H7 (cell line): Measurements from ENCODE around the gene MAN1B1. TPM values are rescaled to one million over a fixed set of nuclear protein-coding genes. Genes with fewer than 3 reads are reported as not detected.
A peak's percentile ranks its signal among the peaks of the same experiment; 100 is the strongest.
"Not testable (repeated sequence)": the region's sequence is repeated elsewhere in the genome, so short reads cannot be mapped to it uniquely, and the experiment has no call there.

Source experiments
- DNase-seq: peaks from one replicate; pipeline ENCODE4 v3.0.0; 2012
- H3K27me3 ChIP-seq: 2 replicates; pipeline ENCODE4 v1.6.0; 2011; ENCODE audit warnings: mild to moderate bottlenecking, low read length; ENCODE audit not compliant: control insufficient read depth, insufficient read depth
- H3K36me3 ChIP-seq: replicated peaks from 2 replicates; pipeline ENCODE4 v1.5.1; 2011; ENCODE audit warnings: low read length; ENCODE audit not compliant: control insufficient read depth, insufficient read depth
- H3K4me3 ChIP-seq: 2 replicates; pipeline ENCODE4 v1.5.1; 2011; ENCODE audit warnings: low read depth, mild to moderate bottlenecking, control low read depth, low read length, moderate library complexity; ENCODE audit not compliant: insufficient read depth
- total RNA-seq: library from RNA; depleted of rRNA; stranded (reverse); fragments of >200 nt; shearing (Covaris generic); gene quantifications from 2 replicates; pipeline ENCODE4 v1.2.3, GENCODE V29; 2014

Gene MAN1B1
- total RNA-seq, 1 experiment from 2014 or later = 70.9 TPM

DNA sequence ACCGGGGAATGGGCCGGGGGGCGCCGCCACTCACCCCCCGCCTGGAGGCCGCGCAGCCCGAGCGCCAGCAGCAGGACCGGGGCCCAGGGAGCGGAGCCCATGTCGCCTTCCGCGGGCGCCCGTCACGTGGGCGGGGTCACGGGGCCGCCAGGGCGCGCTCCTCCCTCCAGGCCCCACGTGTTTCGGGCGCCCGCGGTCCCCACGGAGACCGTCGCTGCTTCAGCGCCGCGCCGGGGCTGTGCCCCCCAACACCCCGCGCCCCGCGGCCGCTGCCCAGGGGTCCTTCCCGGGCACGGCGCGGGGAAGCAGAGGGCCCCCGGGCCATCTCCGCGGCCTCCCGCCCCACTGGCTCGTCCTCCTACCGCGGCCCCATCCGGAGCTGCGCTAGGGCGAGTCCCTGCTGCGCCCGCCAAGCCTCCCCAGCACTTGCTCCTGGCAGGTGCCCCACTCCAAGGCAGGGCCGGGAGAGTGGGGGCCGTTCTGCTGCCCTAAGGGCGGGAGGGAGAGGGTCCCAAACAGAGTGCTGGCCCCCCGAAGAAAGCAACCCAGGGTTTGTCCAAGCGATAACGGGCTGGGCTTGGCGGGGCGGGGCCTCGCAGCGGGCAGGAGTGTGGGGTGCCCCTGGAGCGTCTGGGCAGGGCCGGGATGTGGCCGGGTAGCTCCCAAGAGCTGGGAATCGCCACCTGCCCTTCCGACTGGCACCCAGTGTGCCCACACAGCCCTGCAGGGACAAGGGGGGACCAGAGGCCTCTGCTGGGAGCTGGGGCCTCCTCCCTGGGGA is 28.0 kb downstream of the MAN1B1 start, which contains the start of gene DPP7:
Gene DPP7 (minus strand): TSS at position 121 of the 781 bp plus-strand sequence. CDS start 20 bp downstream, at position 101.
- Histone ChIP-seq H3K36me3 (no peaks in the 10 kb centered on the region), H3K4me3 (peak within 1 kb of the TSS; percentile 40), H3K27me3 (peaks cover 26% of the 10 kb centered on the region)
- peak; percentile 92 for DNase-seq

DNA sequence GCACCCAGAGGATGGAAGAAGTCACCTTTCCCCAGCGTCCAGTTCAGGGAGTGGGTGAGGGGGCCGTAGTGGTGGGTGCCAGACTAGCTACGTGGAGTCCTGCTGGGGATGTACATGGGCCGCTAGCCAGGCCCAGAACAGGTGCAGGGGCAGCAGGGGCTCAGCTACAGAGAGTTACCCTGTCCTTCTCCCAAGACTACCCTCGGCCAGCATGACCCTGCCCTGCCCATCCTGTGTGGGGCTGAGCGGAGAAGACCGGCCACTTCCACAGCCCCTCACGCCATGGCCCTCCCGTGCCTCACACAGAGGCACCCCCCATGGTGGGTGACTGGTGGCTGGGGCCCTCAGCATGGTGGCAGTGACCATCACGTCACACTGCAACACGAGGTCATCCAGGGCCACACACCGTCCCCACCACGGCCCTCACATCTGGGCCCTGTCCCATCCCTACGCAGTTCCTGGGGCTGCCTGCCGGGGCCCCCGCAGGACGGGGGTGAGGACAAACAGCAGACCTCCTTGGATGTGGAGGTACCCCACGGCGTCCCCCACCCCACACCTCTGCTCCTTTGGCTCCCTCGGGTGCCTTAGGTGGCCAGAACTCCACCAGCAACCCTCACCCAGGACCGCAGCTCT is 28.7 kb downstream of the MAN1B1 start:
- Histone ChIP-seq H3K36me3 (no peaks in the 10 kb centered on the region), H3K4me3 (no peak overlapping the region), H3K27me3 (peaks cover 26% of the 10 kb centered on the region)
- peak; percentile 80 for DNase-seq

DNA sequence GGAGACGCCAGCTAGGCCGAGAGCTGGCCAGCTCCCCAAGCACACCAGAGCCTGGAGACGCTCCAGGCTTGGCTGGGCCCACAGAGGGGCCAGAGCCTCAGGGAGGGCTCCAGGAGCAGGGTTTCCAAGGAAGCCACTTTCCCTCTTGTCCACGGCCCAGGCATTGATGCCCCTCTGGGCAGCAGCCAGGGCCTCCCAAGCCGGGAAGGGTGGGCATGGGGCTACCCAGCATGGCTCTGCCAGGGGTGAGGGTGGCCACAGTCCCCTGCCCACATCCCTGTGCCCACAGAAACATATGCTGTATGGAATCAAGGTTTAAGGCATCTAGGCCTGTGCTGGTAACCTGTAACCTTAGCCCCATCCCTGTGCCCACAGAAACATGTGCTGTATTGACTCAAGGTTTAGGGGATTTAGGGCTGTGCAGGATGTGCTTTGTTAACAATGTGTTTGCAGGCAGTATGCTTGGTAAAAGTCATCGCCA is 29.3 kb downstream of the MAN1B1 start:
- H3K36me3 ChIP-seq = no peaks in the 10 kb centered on the region
- DNase-seq = no peak
- H3K4me3 ChIP-seq = no peak overlapping the region
- peaks cover 26% of the 10 kb centered on the region for H3K27me3 ChIP-seq

DNA sequence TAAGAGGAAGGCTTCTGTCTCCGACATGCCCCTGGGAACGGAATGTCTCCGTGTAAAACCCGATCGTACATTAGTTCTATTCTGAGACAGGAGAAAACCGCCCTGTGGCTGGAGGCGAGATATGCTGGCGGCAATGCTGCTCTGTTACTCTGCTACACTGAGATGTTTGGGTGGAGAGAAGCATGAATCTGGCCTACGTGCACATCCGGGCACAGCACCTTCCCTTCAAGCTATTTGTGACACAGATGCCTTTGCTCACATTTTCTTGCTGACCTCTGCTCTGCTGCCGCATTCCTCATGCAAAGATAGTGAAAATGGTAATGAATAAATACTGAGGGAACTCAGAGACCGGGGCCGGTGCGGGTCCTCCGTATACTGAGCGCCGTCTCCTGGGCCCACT is 29.9 kb downstream of the MAN1B1 start:
- Histone ChIP-seq H3K27me3 (peaks cover 26% of the 10 kb centered on the region), H3K4me3 (no peak overlapping the region), H3K36me3 (no peaks in the 10 kb centered on the region)
- DNase-seq = no peak

DNA sequence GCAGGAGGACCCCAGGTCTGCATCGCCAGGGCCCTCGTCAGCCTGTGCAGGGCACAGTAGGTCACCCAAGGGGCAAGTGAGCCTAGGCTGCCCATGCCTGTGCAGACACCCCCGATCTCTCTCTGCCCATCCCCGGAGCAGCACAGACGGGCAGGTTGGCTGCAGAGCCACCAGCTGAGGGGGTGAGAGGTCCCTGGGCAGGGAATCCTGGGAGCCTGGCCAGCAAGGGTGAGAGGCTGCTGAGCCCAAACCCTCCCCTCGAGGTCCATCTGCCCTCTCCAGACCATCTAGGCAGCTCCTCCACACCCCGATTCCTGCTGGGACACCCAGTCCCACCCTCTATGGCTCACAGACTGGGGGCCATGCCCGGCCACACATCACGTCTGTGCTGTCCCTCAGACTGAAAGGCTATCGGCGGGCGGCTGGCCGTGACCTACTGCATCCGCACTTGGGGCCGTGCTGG is 30.5 kb downstream of the MAN1B1 start:
- Histone ChIP-seq H3K27me3 (peaks cover 26% of the 10 kb centered on the region), H3K36me3 (no peaks in the 10 kb centered on the region)

DNA sequence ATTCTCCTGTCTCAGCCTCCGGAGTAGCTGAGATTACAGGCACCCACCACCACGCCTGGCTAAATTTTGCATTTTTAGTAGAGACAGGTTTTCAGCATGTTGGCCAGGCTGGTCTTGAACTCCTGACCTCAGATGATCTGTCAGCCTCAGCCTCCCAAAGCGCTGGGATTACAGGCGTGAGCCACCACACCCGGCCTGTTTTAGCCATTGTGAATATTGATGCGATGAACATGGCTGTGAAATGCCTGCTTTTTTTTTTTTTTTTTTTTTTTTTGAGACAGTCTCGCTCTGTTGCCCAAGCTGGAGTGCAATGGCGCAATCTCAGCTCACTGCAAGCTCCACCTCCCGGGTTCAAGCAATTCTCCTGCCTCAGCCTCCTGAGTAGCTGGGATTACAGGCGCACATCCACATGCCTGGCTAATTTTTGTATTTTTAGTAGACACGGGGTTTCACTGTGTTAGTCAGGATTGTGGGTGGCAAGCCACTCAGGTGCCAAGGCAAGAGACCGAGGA is 31.4 kb downstream of the MAN1B1 start:
- not testable (repeated sequence) for DNase-seq

More for the DNA sequence above, 30.5 kb downstream of the MAN1B1 start:
- peak; percentile 44 for DNase-seq
- H3K4me3 ChIP-seq = no peak overlapping the region

DNA sequence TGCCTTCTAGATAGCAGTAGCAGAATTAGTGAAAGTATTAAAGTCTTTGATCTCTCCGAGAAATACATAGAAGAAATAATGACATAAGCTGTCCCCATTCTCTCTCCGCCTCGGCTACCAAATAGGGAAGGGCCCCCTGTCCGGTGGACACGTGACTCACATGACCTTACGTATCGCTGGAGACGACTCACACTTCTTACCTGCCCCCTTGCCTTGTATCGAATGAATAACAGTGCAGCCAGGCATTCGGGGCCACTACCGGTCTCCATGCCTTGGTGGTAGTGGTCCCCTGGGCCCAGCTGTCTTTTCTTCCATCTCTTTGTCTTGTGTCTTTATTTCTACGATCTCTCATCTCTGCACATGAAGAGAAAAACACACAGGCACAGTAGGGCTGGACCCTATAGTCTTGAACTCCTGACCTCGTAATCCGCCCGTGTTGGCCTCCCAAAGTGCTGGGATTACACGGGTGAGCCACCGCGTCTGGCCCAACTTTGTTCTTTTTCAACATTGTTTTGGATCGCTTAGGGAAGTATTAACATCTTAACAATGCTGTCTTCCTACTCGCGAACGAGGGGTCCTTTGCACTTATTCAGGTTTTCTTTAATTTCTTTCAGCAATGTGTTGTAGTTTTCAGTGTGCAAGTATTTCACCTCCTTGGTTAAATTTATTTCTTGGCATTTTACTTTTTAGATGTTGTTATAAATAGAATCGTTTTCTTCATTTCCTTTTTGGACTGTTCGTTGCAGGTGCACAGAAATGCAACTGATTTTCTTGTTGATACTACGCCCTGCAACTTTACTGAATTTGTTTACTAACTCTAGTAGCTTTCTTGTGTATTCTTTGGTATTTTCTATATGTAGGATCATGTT is 35.4 kb downstream of the MAN1B1 start:
- not testable (repeated sequence) for H3K4me3 ChIP-seq, DNase-seq, H3K36me3 ChIP-seq, H3K27me3 ChIP-seq

More for the DNA sequence above, 31.4 kb downstream of the MAN1B1 start:
- not testable (repeated sequence) for H3K36me3 ChIP-seq, H3K4me3 ChIP-seq
- peaks cover 24% of the 10 kb centered on the region for H3K27me3 ChIP-seq

DNA sequence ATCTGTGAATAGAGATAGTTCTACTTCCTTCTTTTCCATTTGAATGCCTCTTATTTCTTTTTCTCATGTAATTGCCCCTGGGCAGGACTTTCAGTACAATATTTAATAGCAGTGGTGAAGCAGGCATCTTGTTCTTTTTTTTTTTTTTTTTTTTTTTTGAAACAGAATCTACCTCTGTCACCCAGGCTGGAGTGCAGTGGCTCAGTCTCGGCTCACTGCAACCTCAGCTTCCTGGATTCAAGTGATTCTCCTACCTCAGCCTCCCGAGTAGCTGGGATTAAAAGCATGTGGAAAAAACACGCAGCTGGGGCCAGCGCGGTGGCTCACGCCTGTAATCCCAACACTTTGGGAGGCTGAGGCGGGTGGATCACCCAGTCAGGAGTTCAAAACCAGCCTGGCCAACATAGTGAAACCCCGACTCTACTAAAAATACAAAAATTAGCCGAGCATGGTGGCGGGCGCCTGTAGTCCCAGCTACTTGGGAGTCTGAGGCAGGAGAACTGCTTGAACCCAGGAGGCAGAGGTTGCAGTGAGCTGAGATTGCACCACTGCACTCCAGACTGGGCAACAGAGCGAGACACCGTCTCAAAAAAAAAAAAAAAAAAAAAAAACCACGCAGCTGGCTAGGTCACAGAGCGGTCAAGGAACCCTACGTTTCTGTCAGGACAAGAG is 36.1 kb downstream of the MAN1B1 start:
- H3K27me3 ChIP-seq, H3K4me3 ChIP-seq, H3K36me3 ChIP-seq, DNase-seq: not testable (repeated sequence)

DNA sequence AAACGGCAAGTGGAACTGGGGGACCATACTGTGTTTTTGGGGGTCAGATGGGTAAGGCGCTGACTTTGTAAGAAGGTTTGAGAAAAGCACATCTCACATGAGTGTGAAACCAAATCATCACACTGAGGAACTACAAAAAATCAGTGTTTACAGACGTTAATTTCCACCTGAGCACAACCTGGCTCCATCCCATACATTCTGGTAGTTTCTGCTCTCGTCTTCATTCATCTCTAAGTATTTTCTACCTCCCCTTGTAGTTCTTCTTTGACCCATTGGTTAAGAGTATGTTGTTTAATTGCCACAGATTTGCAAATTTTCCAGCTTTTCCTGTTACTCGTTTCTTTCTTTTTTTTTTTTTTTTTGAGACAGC is 36.7 kb downstream of the MAN1B1 start:
- Histone ChIP-seq H3K4me3 (no peak overlapping the region), H3K27me3 (no peaks in the 10 kb centered on the region), H3K36me3 (no peaks in the 10 kb centered on the region)
- DNase-seq = no peak

DNA sequence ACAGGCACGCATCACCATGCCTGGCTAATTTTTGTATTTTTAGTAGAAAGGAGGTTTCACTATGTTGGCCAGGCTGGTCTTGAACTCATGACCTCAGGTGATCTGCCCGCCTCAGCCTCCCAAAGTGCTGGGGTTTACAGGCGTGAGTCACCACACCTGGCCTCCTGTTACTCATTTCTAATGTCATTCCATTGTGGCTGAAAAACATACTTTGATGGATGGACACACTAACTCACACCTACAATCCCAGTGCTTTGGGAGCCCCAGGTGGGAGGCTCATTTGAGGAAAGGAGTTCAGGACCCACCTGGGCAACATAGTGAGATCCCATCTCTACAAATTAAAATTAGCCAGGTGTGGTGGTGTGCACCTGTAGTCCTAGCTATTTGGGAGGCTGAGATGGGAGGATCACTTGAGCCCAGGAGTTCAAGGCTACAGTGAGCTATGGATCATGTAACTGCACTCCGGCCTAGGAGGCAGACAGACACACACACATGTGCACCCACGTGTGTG is 37.2 kb downstream of the MAN1B1 start:
- not testable (repeated sequence) for H3K27me3 ChIP-seq, H3K36me3 ChIP-seq, H3K4me3 ChIP-seq, DNase-seq

DNA sequence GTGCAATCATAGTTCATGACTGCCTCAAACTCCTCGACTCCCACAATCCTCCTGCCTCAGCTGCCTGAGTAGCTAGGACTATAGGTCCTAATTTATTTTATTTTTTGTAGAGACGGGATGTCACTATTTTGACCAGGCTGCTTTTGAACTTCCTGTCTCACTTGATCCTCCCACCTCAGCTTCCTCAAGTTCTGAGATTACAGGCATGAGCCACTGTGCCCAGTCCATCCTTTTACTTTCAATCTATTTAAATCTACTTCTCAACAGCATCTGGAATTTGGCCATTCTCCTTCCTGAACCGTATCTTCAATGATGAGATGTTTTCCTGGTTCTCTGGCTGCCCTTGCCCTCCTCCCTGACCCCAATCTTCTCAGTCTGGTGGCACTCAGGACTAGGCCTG is 40.0 kb downstream of the MAN1B1 start:
- no peaks in the 10 kb centered on the region for H3K36me3 ChIP-seq
- H3K4me3 ChIP-seq = no peak overlapping the region
- DNase-seq = no peak

DNA sequence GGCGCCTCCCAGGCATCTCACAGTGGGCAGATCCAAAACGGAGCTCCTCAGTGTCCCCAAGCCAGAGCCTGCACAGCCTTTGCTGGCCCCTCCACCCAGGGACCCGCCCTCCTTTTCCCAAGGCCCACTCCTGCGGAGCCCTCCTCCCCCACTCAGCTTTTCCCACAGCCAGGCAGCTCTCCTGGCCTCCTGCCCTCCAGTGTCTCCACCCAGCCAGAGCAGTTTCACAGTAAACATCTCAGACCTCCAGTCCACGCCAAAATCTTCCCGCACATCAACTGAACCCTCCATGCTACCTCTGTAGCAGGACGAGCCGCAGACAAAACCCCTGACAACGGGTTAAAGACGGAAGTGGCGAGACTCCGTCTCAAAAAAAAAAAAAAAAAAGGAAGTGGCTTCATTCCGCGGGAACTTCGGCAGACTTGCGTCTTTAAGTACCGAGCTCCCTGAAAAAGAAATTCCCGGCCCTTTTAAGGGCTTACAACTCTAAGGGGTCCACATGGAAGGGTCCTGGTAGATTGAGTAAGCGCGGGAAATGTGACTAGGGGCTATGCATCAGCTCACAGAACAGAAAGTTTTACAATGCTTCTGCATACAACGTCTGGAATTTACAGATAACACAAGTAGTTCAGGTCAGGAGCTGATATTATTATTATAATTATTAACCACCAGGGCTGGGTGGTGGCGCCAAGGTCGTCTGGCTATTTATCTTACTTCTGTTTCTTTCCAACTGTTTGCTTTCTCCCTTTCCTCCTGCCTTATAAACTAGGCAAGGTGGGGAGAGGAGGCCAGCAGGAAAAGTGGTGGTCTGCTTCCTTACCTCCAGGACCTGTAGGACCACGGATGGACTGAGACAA is 40.7 kb downstream of the MAN1B1 start:
- Histone ChIP-seq H3K4me3 (no peak overlapping the region), H3K27me3 (peaks cover 8% of the 10 kb centered on the region), H3K36me3 (no peaks in the 10 kb centered on the region)
- DNase-seq = peak; percentile 23

More for the DNA sequence above, 40.0 kb downstream of the MAN1B1 start:
- peaks cover 8% of the 10 kb centered on the region for H3K27me3 ChIP-seq
